GM23248 (cell line): ENCODE data around the gene RHOT2. TPM values are rescaled to one million over a fixed set of nuclear protein-coding genes. Genes with fewer than 3 reads are reported as not detected.

Experiments used
- DNase-seq: peaks from one replicate; pipeline ENCODE4 v3.0.0-alpha.2; 2015
- H2AFZ ChIP-seq: fragments of 200-600 bp; sonication (generic); 2 replicates; pipeline ENCODE4 v1.6.1; 2016; ENCODE audit warnings: antibody characterized with exemption
- H3F3A ChIP-seq: fragments of 200-600 bp; sonication (generic); 2 replicates; pipeline ENCODE4 v1.6.1; 2016; ENCODE audit warnings: mild to moderate bottlenecking, antibody characterized with exemption, mixed run types; ENCODE audit not compliant: insufficient read depth
- H3K27ac ChIP-seq: fragments of 200-600 bp; sonication (generic); 2 replicates; pipeline ENCODE4 v1.5.1; 2016; ENCODE audit warnings: mild to moderate bottlenecking
- H3K27me3 ChIP-seq: fragments of 200-600 bp; sonication (generic); replicated peaks from 2 replicates; pipeline ENCODE4 v1.6.1; 2016; ENCODE audit warnings: mild to moderate bottlenecking; ENCODE audit not compliant: insufficient read depth
- H3K36me3 ChIP-seq: fragments of 200-600 bp; sonication (generic); 2 replicates; pipeline ENCODE4 v1.6.1; 2016; ENCODE audit warnings: low read depth, mild to moderate bottlenecking
- H3K4me1 ChIP-seq: fragments of 200-600 bp; sonication (generic); 2 replicates; pipeline ENCODE4 v1.6.1; 2016; ENCODE audit warnings: mild to moderate bottlenecking; ENCODE audit not compliant: insufficient read depth
- H3K4me2 ChIP-seq: fragments of 200-600 bp; sonication (generic); one replicate; pipeline ENCODE4 v1.6.1; 2016; ENCODE audit warnings: mild to moderate bottlenecking; ENCODE audit not compliant: unreplicated experiment
- H3K4me3 ChIP-seq: fragments of 200-600 bp; sonication (generic); 2 replicates; pipeline ENCODE4 v1.5.1; 2016; ENCODE audit warnings: mild to moderate bottlenecking
- H3K79me2 ChIP-seq: fragments of 200-600 bp; sonication (generic); 2 replicates; pipeline ENCODE4 v1.6.1; 2016; ENCODE audit warnings: mild to moderate bottlenecking; ENCODE audit not compliant: insufficient read depth
- H3K9ac ChIP-seq: fragments of 200-600 bp; sonication (generic); 2 replicates; pipeline ENCODE4 v1.6.1; 2016; ENCODE audit warnings: mild to moderate bottlenecking
- H3K9me2 ChIP-seq: fragments of 200-600 bp; sonication (generic); 2 replicates; pipeline ENCODE4 v1.6.1; 2016; ENCODE audit warnings: mixed run types, mild to moderate bottlenecking, moderate library complexity; ENCODE audit not compliant: insufficient read depth
- H3K9me3 ChIP-seq: fragments of 200-600 bp; sonication (generic); one replicate; pipeline ENCODE4 v1.6.1; 2017; ENCODE audit warnings: low read depth
- H4K20me1 ChIP-seq: fragments of 200-600 bp; sonication (generic); 2 replicates; pipeline ENCODE4 v1.6.0; 2016; ENCODE audit not compliant: insufficient read depth
- EZH2 ChIP-seq: fragments of 200-600 bp; sonication (generic); IDR thresholded peaks from 2 replicates; pipeline ENCODE4 v1.6.1; 2018; ENCODE audit warnings: antibody characterized with exemption, mild to moderate bottlenecking; ENCODE audit not compliant: insufficient read depth, poor library complexity, severe bottlenecking
- EZH2phosphoT487 ChIP-seq: fragments of 200-600 bp; sonication (generic); IDR thresholded peaks from 2 replicates; pipeline ENCODE4 v1.6.1; 2018; ENCODE audit warnings: antibody characterized with exemption, moderate library complexity, mild to moderate bottlenecking, low read depth; ENCODE audit not compliant: insufficient read depth
- WGBS, 2 experiments: methylation state at CpG; one replicate each; pipeline ENCODE4 v1.1.6; 2015 to 2017; ENCODE audit warnings: low lambda C conversion rate in 2 of 2, low coverage in 1 of 2; ENCODE audit errors: missing lambda C conversion rate in 2 of 2; 5-methylcytosine and 5-hydroxymethylcytosine counted together
- in situ Hi-C: fragments of 300-500 bp; cut with MboI; formaldehyde crosslinking; loops from 2 replicates; pipeline ENCODE4 v1.15.0; 2020
- polyA plus RNA-seq: library from polyadenylated mRNA; unstranded; fragments of >200 nt; fragmentation: Nextera tagmentation; extraction: Ambion mirVana; gene quantifications from 2 replicates; pipeline ENCODE4 v1.2.1, GENCODE V29; 2016
- total RNA-seq: library from RNA; depleted of rRNA; stranded (reverse); fragments of >200 nt; shearing (Covaris generic); gene quantifications from 2 replicates; pipeline ENCODE4 v1.2.3, GENCODE V29; 2014

The RHOT2 gene
- total and polyA plus RNA-seq, 2 experiments from 2014 or later: 65.9 to 70.0 TPM

DNA sequence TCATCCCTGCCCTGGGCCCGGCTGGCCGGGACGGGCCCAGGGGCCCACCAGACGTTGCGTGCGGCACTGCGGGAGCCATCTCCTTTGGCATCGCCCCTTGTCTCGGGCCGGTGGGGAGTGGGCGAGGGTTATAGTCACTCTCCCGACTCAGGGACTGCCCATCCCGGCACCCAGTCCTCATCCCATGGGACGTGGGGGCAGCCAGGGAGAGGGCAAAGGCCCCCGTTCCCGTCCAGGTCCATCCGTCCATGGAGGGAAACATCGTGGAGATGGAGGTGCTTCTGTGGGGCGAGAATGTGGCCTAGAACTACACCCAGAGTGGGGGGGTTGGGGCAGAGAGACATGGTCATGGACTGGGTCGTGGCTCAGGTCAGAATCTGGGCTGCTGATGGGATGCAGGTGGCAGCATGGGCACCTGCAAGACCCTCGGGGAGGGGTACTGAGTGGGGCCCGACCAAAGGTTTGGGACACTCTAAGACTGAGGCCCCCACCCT, 21.2 kb upstream of the RHOT2 start:
- TF ChIP-seq EZH2: no peak
- no peak for TF ChIP-seq EZH2phosphoT487
- DNase-seq: no peak
- Histone ChIP-seq H3K9ac (no peak overlapping the region), H3K9me3 (no peaks in the 10 kb centered on the region), H3K9me2 (no peaks in the 10 kb centered on the region), H3K4me2 (no peak overlapping the region), H3K36me3 (no peaks in the 10 kb centered on the region), H4K20me1 (no peaks in the 10 kb centered on the region), H3F3A (no peaks in the 10 kb centered on the region), H3K4me1 (peaks cover 4% of the 10 kb centered on the region; the same call in 1 of the 2 replicates), H3K4me3 (no peak overlapping the region), H3K27ac (no peak overlapping the region), H3K27me3 (no peaks in the 10 kb centered on the region), H3K79me2 (peaks cover 38% of the 10 kb centered on the region), H2AFZ (no peak overlapping the region)
- WGBS, 2 experiments: 77 to 81% methylated on average over 12 to 22 of the region's 22 CpGs
- in situ Hi-C loops: no loop called here

DNA sequence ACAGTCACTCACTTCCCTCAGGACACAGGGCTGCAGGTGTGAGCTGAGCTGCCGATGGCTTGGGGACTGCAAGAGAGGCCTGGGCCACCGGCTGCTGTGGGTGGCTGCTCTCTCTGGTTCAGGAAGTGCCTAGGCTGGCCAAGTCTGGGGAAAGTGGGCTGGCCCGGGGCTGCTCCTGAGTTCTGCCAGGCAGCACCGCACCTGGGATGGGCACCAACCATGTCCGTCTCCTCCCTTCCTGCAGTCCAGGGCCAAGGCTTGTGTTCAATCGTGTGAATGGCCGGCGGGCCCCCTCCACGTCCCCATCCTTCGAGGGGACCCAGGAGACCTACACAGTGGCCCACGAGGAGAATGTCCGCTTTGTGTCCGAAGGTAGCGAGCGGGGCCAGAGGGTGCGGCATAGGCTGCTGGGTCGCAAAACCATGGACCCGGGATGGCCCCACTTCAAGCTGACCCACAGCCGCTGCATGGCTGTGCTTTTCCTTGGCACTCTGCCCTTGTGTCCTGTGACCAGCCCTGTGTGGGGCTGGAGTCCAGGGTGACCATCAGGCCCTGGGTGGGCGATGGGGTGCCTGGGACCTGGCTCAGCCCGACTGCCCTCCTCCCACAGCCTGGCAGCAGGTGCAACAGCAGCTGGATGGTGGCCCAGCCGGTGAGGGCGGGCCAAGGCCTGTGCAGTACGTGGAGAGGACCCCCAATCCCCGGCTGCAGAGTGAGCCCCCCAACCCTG, 20.6 kb upstream of the RHOT2 start:
- H3K79me2 ChIP-seq: peaks cover 38% of the 10 kb centered on the region
- no peaks in the 10 kb centered on the region for H3K27me3 ChIP-seq
- H3K27ac ChIP-seq: 0 out of 2 replicates have a peak overlapping the region, but pooled peaks have one; percentile 79
- in situ Hi-C loops: no loop called here
- no peaks in the 10 kb centered on the region for H4K20me1 ChIP-seq
- no peaks in the 10 kb centered on the region for H3K36me3 ChIP-seq
- peaks cover 4% of the 10 kb centered on the region; the same call in 1 of the 2 replicates for H3K4me1 ChIP-seq
- no peak for DNase-seq
- no peaks in the 10 kb centered on the region for H3F3A ChIP-seq
- H3K4me2 ChIP-seq: peak overlapping the region; percentile 97
- H3K9ac ChIP-seq: peak overlapping the region; percentile 94
- 77 to 90% methylated on average over 19 to 25 of the region's 25 CpGs for WGBS, 2 experiments
- H3K9me2 ChIP-seq: no peaks in the 10 kb centered on the region
- H3K9me3 ChIP-seq: no peaks in the 10 kb centered on the region
- TF ChIP-seq EZH2: no peak
- TF ChIP-seq EZH2phosphoT487: no peak
- no peak overlapping the region for H2AFZ ChIP-seq
- H3K4me3 ChIP-seq: no peak overlapping the region

DNA sequence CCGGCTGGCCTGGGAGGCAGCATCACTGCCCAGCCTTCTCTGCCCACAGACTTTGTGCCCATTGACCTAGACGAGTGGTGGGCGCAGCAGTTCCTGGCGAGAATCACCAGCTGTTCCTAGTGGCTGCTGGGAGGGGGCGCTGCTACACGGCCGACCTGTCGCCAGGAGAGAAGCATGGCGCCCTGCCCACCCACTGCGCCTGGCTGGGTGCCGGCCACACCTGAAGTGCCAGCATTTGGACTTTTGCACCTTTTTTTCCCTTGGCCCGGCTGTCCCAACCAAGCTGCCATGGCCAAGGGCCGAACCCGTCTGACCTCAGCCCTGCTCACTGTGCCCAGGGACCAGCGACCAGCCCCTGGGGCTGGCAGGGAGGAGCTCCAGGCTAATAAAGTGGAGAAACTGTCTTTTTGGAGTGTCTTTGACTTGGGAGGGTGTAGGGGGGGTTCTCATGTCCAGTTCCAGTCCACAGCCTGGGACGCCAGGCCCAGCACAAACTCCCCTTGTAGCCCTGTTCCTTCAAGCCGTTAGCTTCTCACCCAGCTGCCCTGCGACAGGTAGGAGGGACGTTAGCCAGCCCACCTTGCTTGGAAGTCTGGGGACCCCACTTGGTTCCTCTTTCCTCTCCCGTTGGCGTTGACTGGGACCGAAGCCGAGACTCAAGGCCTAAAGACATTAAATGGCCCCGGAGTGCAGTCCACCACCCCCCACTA, 19.7 kb upstream of the RHOT2 start:
- TF ChIP-seq EZH2 (no peak), EZH2phosphoT487 (no peak)
- Histone ChIP-seq H3K4me3 (peak overlapping the region; percentile 86), H2AFZ (peak overlapping the region; percentile 64), H3K9ac (peak overlapping the region; percentile 94), H3K79me2 (peaks cover 33% of the 10 kb centered on the region), H3K27me3 (no peaks in the 10 kb centered on the region), H4K20me1 (no peaks in the 10 kb centered on the region), H3K9me3 (no peaks in the 10 kb centered on the region), H3K9me2 (no peaks in the 10 kb centered on the region), H3K36me3 (no peaks in the 10 kb centered on the region), H3K4me1 (no peaks in the 10 kb centered on the region; the same call in 1 of the 2 replicates), H3F3A (no peaks in the 10 kb centered on the region), H3K27ac (peak overlapping the region; percentile 79), H3K4me2 (peak overlapping the region; percentile 97)
- 14 to 19% methylated on average over 22 to 24 of the region's 24 CpGs for WGBS, 2 experiments
- DNase-seq: peak; percentile 61
- in situ Hi-C loops: no loop called here

DNA sequence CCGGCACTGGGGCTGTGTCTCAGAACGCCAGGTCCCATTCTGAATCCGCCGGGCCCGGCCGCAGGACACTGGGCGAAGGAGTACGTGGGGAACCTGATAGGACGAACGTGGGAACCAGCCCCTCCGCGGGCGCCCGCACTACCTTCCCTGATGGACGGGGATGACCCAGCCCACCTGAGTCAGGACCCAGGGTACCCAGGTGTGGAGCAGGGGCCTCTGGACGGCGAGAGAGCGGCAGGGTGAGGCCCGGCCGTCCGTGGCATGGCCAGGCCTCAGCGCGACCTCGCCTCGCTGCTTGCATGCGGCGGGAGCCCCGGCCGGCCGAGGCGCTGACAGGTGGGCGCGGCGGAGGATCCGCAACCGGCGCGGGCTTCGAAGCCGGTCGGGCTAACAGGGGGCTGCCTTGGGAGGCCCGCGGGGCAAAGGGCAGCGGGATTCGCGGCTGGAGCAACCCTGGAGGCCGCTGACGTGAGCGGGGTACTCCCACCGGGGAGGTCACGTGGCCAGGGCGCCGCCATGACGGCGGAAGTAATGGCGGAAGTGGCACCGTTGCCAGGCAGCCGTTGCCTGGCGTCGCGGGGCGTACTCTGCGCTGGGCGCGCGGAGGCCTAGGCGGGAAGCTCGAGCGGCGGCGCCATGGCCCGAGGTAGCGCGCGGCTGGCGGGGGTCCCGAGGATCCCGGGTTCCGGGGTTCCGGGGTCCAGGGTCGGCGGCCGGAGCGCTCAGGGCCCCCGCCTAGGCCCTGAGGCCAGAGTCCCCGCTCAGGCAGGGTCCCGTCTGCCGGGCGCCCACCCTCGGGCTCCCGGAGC, 18.9 kb upstream of the RHOT2 start, which contains the start of gene WDR90:
Gene WDR90, plus strand, starts transcription at position 585 of the 809 bp plus-strand sequence. Its CDS starts 52 bp downstream, at position 637.
- H4K20me1 ChIP-seq: no peaks in the 10 kb centered on the region
- peak; percentile 97 for DNase-seq
- H3K36me3 ChIP-seq: no peaks in the 10 kb centered on the region
- TF ChIP-seq EZH2: no peak
- TF ChIP-seq EZH2phosphoT487: no peak
- no peaks in the 10 kb centered on the region; the same call in 1 of the 2 replicates for H3K4me1 ChIP-seq
- H3F3A ChIP-seq: no peaks in the 10 kb centered on the region
- H3K4me3 ChIP-seq: peak within 1 kb of the TSS; percentile 86
- peak within 1 kb of the TSS; percentile 64 for H2AFZ ChIP-seq
- 1 to 2% methylated on average over 70 to 82 of the region's 91 CpGs for WGBS, 2 experiments
- no peaks in the 10 kb centered on the region for H3K9me2 ChIP-seq
- no peaks in the 10 kb centered on the region for H3K27me3 ChIP-seq
- H3K9me3 ChIP-seq: no peaks in the 10 kb centered on the region
- H3K4me2 ChIP-seq: peak within 1 kb of the TSS; percentile 97
- peak within 1 kb of the TSS; percentile 79 for H3K27ac ChIP-seq
- peaks cover 33% of the 10 kb centered on the region for H3K79me2 ChIP-seq
- H3K9ac ChIP-seq: peak within 1 kb of the TSS; percentile 94
- in situ Hi-C loops: no loop called here
